Parathyroid adenoma (tissue), 2 donors: ENCODE measurements around the gene GPSM1.

Source experiments
- H2AFZ ChIP-seq: fragments of 300-600 bp; sonication (generic); one replicate; pipeline ENCODE4 v1.7.0; 2017; ENCODE audit warnings: antibody characterized with exemption, mild to moderate bottlenecking
- H3K27ac ChIP-seq: fragments of 300-600 bp; sonication (generic); one replicate; pipeline ENCODE4 v1.7.0; 2017
- H3K27me3 ChIP-seq: fragments of 300-600 bp; sonication (generic); one replicate; pipeline ENCODE4 v1.7.0; 2017; ENCODE audit warnings: low read length; ENCODE audit not compliant: control insufficient read depth, insufficient read depth
- H3K36me3 ChIP-seq: fragments of 300-600 bp; sonication (generic); one replicate; pipeline ENCODE4 v1.7.0; 2017; ENCODE audit warnings: low read length; ENCODE audit not compliant: control insufficient read depth, insufficient read depth
- H3K4me1 ChIP-seq: fragments of 300-600 bp; sonication (generic); one replicate; pipeline ENCODE4 v1.7.0; 2017; ENCODE audit warnings: control low read depth
- H3K4me2 ChIP-seq: fragments of 300-600 bp; sonication (generic); one replicate; pipeline ENCODE4 v1.7.0; 2017; ENCODE audit warnings: low read length
- H3K4me3 ChIP-seq: fragments of 300-600 bp; sonication (generic); one replicate; pipeline ENCODE4 v1.7.0; 2017; ENCODE audit warnings: low read depth, low read length
- H3K79me2 ChIP-seq: fragments of 300-600 bp; sonication (generic); one replicate; pipeline ENCODE4 v1.7.0; 2017; ENCODE audit warnings: control low read depth
- H3K9ac ChIP-seq: fragments of 300-600 bp; sonication (generic); one replicate; pipeline ENCODE4 v1.7.0; 2017; ENCODE audit warnings: mild to moderate bottlenecking
- H3K9me3 ChIP-seq: fragments of 300-600 bp; sonication (generic); one replicate; pipeline ENCODE4 v1.7.0; 2017; ENCODE audit warnings: low read length; ENCODE audit not compliant: control insufficient read depth
- CTCF ChIP-seq: fragments of 300-600 bp; sonication (generic); IDR thresholded peaks from one replicate; pipeline ENCODE4 v1.7.0; 2017; ENCODE audit warnings: antibody characterized with exemption, mild to moderate bottlenecking
- donor health status: primary hyperparathyroidism.

Gene GPSM1

GRCh38 chr9:136379891-136380290 lies 52.6 kb downstream of the GPSM1 start:
- Histone ChIP-seq H3K4me1 (no peaks in the 10 kb centered on the region), H3K36me3 (no peaks in the 10 kb centered on the region), H3K4me3 (no peak overlapping the region), H3K79me2 (no peaks in the 10 kb centered on the region), H3K9me3 (no peaks in the 10 kb centered on the region), H3K27ac (no peak overlapping the region), H2AFZ (no peak overlapping the region), H3K9ac (no peak overlapping the region), H3K27me3 (no peaks in the 10 kb centered on the region), H3K4me2 (no peak overlapping the region)
- TF ChIP-seq CTCF: no peak

GRCh38 chr9:136380381-136380780 lies 53.0 kb downstream of the GPSM1 start:
- no peaks in the 10 kb centered on the region for H3K27me3 ChIP-seq
- H3K79me2 ChIP-seq: no peaks in the 10 kb centered on the region
- TF ChIP-seq CTCF: no peak
- H3K36me3 ChIP-seq: no peaks in the 10 kb centered on the region
- no peak overlapping the region for H3K9ac ChIP-seq
- H3K4me1 ChIP-seq: no peaks in the 10 kb centered on the region
- no peaks in the 10 kb centered on the region for H3K9me3 ChIP-seq
- no peak overlapping the region for H3K4me3 ChIP-seq
- H2AFZ ChIP-seq: no peak overlapping the region
- no peak overlapping the region for H3K27ac ChIP-seq
- H3K4me2 ChIP-seq: no peak overlapping the region

GRCh38 chr9:136381311-136381710 lies 54.0 kb downstream of the GPSM1 start:
- H3K4me3 ChIP-seq: no peak overlapping the region
- H2AFZ ChIP-seq: no peak overlapping the region
- no peak for TF ChIP-seq CTCF
- no peaks in the 10 kb centered on the region for H3K27me3 ChIP-seq
- H3K27ac ChIP-seq: no peak overlapping the region
- no peaks in the 10 kb centered on the region for H3K4me1 ChIP-seq
- H3K9me3 ChIP-seq: no peaks in the 10 kb centered on the region
- no peaks in the 10 kb centered on the region for H3K79me2 ChIP-seq
- H3K9ac ChIP-seq: no peak overlapping the region
- no peak overlapping the region for H3K4me2 ChIP-seq
- H3K36me3 ChIP-seq: no peaks in the 10 kb centered on the region

- Histone ChIP-seq H3K4me2 (no peak overlapping the region), H3K79me2 (no peaks in the 10 kb centered on the region), H3K4me3 (no peak overlapping the region), H3K36me3 (no peaks in the 10 kb centered on the region), H3K27me3 (no peaks in the 10 kb centered on the region), H2AFZ (no peak overlapping the region), H3K4me1 (no peaks in the 10 kb centered on the region), H3K9me3 (no peaks in the 10 kb centered on the region), H3K9ac (no peak overlapping the region), H3K27ac (no peak overlapping the region)
- TF ChIP-seq CTCF: no peak
These were observed 54.7 kb downstream of the GPSM1 start for GRCh38 chr9:136381966-136382513.

GRCh38 chr9:136383436-136383835 lies 56.1 kb downstream of the GPSM1 start:
- Histone ChIP-seq H3K27ac (no peak overlapping the region), H2AFZ (no peak overlapping the region), H3K4me3 (no peak overlapping the region), H3K9me3 (no peaks in the 10 kb centered on the region), H3K36me3 (no peaks in the 10 kb centered on the region), H3K4me1 (no peaks in the 10 kb centered on the region), H3K79me2 (no peaks in the 10 kb centered on the region), H3K4me2 (no peak overlapping the region), H3K27me3 (no peaks in the 10 kb centered on the region), H3K9ac (no peak overlapping the region)
- TF ChIP-seq CTCF: no peak
